D341Med (cell line): ENCODE results near the gene CDR2L.
"Not testable (repeated sequence)": the region's sequence is repeated elsewhere in the genome, so short reads cannot be mapped to it uniquely, and the experiment has no call there.

Experiments used
- DNase-seq: peaks from one replicate; pipeline ENCODE4 v3.0.0; 2012; ENCODE audit warnings: low spot score

Gene CDR2L

GRCh38 chr17:74981979-74982662 is 5.3 kb upstream of the CDR2L start:
- DNase-seq = peak; percentile 99

GRCh38 chr17:74982663-74983313 is 4.6 kb upstream of the CDR2L start:
- not testable (repeated sequence) for DNase-seq

GRCh38 chr17:74986206-74986576 is 1.2 kb upstream of the CDR2L start:
- DNase-seq = no peak

- peak; percentile 89 for DNase-seq
These were observed 678 bp downstream of the CDR2L start for GRCh38 chr17:74987909-74988711.

- DNase-seq = peak; percentile 26
These were observed 3.2 kb downstream of the CDR2L start for GRCh38 chr17:74990581-74991105.

- DNase-seq = peak; percentile 21
These were observed 4.8 kb downstream of the CDR2L start for GRCh38 chr17:74992223-74992622.

GRCh38 chr17:74994440-74994839 is 7.0 kb downstream of the CDR2L start:
- DNase-seq = no peak

- no peak for DNase-seq
These were observed 8.4 kb downstream of the CDR2L start for GRCh38 chr17:74995847-74996246.

- DNase-seq = peak; percentile 15
These were observed 11.4 kb downstream of the CDR2L start for GRCh38 chr17:74998783-74999182.

- DNase-seq = peak; percentile 14
These were observed 12.1 kb downstream of the CDR2L start for GRCh38 chr17:74999523-74999922.

GRCh38 chr17:75001915-75002843 is 14.7 kb downstream of the CDR2L start:
- DNase-seq = peak; percentile 25

GRCh38 chr17:75003070-75003956 is 15.9 kb downstream of the CDR2L start:
- DNase-seq = peak; percentile 43

GRCh38 chr17:75003957-75004355 is 16.5 kb downstream of the CDR2L start:
- DNase-seq = peak; percentile 38

GRCh38 chr17:75004371-75004770 is 16.9 kb downstream of the CDR2L start:
- peak; percentile 31 for DNase-seq

GRCh38 chr17:75005291-75005690 is 17.9 kb downstream of the CDR2L start:
- DNase-seq = no peak

- not testable (repeated sequence) for DNase-seq
These were observed 18.7 kb downstream of the CDR2L start for GRCh38 chr17:75006084-75006483.

- DNase-seq = peak; percentile 37
These were observed 19.2 kb downstream of the CDR2L start for GRCh38 chr17:75006653-75007052.

- peak; percentile 31 for DNase-seq
These were observed 20.9 kb downstream of the CDR2L start for GRCh38 chr17:75008373-75008772.

- DNase-seq = peak; percentile 40
These were observed 21.8 kb downstream of the CDR2L start for GRCh38 chr17:75009139-75009724.
